Measurements from ENCODE around the gene CTCFL.

DNA sequence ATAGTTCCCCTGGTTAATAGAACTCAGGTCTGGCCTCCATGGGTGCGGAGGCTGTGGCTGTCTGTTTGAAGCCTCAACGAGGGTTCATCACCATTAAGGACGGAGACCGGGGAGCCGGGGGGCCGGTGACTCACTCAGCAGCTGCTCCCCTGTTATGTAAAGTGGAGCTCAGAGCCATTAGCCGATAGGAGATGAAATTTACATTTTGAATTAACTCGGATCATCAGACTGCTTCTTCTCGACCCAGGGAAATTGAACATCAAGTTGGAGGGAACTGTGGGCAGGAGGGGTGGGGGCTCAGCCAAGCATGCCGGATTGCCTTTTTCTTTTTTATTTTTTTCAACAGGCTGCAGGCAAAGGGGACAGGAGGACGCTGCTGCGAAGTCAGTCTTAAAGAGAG lies 48.3 kb upstream of the CTCFL start:
- no peak for TF ChIP-seq EZH2 (IDR thresholded peaks at IDR 0.05; ENCODE audit: borderline replicate concordance, low read depth, low read length, poor library complexity, severe bottlenecking)
- TF ChIP-seq, protein P1, sequence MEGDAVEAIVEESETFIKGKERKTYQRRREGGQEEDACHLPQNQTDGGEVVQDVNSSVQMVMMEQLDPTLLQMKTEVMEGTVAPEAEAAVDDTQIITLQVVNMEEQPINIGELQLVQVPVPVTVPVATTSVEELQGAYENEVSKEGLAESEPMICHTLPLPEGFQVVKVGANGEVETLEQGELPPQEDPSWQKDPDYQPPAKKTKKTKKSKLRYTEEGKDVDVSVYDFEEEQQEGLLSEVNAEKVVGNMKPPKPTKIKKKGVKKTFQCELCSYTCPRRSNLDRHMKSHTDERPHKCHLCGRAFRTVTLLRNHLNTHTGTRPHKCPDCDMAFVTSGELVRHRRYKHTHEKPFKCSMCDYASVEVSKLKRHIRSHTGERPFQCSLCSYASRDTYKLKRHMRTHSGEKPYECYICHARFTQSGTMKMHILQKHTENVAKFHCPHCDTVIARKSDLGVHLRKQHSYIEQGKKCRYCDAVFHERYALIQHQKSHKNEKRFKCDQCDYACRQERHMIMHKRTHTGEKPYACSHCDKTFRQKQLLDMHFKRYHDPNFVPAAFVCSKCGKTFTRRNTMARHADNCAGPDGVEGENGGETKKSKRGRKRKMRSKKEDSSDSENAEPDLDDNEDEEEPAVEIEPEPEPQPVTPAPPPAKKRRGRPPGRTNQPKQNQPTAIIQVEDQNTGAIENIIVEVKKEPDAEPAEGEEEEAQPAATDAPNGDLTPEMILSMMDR (conservative IDR thresholded peaks at IDR 0.05; ENCODE audit: low read depth, low read length), result no peak

Data from A673 (cell line).